Measurements from ENCODE around the gene NEK6. TPM values are rescaled to one million over a fixed set of nuclear protein-coding genes. Genes with fewer than 3 reads are reported as not detected.

Gene NEK6
- total RNA-seq, 1 donor from 2014 or later, result 65.6 TPM

GRCh38 chr9:124312290-124313265 lies 54.8 kb downstream of the NEK6 start:
- DNase-seq (ENCODE audit: low read depth), result no peak

DNA sequence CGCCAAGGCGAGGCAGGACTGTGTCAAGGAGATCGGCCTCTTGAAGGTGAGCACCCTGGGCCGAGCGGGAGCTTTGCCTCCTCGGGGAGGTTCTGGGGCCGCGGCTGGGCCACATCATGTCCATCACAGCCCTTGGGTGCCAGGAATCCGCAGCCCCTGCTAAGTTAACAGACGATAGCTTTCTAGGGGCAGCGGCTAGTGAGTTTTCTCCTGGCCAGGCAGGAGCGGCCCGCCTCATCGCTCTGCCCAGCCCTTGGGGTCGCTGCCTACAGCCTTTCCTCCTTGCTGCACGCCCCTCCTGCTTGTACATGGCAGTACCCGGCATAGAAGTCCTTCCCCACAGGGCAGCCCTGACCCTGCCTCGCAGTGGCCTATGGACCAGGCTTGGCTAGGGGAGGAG lies 56.2 kb downstream of the NEK6 start:
- DNase-seq (ENCODE audit: low read depth), result no peak

DNA sequence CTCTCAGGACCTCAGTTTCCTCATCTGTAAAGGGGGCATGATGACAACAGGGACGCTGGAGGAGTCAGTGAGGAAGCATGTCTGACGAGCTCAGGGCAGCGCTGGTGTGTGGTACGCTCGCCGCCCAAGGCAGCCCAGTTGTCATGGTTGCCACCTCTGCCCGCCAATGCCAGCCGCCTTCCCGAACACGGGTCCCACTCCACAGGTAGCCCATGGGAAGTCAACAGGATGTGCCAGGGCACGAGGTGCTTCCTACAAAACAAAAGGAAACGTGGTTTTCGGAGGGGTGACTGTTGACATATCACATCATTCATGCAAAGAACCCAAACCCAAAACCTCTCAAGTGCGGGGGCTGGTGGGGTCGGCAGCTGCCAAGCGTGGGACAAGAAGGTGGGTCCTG lies 58.1 kb downstream of the NEK6 start:
- DNase-seq (ENCODE audit: low read depth), result no peak

DNA sequence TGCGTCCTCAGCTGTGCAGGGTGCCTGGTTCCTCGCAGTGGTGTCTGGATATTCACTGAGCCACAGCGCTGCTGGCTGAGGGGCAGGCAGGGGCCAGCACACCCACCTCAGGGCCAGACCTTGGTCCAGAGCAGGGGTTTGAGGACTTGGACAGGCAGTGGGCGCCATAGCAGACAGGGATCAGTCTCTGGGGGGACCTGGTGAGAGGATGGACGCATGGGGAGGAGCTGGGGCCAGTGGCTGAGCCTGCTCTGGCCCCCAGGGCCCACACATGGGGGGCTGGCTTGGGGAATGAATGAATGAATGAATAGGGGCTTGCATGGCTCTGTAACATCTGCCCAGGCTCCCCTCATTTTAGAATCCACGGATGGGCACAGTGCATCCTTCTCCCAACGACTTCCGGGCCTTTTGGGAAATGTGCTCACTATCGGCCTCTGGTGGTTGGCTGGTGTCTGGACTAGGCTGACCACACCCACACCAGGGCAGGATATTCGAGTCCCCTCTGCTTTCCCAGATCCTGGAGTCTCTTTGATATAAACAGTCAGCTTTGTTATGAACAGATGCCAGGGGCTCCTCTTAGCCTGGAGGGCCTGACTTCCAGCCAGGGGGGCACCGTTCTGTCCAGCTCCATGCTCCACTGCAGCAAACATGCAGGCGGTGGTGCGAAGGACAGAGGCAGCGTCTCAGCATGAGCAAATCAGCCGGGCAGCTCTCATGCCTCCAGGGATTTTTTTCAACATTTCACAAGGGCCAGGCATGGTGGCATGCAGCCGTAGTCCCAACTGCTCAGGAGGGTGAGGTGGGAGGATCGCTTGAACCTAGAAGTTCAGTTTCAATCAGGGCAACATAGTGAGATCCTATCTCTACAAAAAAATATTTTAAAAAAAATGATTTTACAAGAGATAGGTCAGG lies 62.6 kb downstream of the NEK6 start:
- peak; percentile 79 for DNase-seq (ENCODE audit: low read depth)

GRCh38 chr9:124321416-124321815 lies 63.7 kb downstream of the NEK6 start:
- DNase-seq (ENCODE audit: low read depth), result no peak

- no peak for DNase-seq (ENCODE audit: low read depth)
These were observed 64.2 kb downstream of the NEK6 start for GRCh38 chr9:124321935-124322334.

DNA sequence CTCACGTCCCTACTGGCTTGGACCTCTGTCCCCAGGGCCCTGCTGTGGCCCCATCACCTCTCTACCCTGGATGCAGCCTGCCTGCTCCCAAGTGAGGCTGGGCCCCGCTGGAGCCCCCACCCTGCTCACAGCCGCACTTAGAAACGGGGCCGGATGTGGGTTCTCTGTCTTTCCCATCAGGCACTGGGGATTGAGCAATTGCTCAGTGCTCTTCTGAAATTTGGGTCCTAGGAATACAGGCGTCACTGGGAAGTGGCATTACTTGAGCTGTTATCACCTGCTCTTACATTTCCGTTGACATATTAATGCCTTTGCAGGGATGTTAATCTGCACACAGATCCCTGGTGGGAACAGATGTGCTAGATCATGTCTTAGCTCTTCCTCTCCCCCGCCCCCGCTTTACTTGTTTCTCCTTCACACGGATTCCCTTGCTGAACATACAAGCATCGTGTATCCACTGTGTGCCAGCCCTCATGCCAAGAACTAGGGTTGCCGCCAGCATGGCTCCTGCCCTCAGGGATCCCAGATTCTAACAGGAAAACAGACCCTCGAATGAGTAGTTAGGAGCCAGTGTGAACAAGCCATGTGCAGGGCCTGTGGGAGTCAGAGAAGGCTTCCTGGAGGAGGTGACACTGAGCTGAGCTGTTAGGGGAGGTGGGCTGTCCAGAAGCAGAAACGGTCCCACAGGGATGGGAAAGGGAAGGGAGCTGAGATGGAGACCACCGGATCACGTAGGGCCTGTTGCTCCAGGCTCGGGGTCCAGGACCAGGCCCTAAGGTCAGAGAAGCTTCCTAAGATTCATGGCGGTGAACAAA lies 65.1 kb downstream of the NEK6 start:
- no peak for DNase-seq (ENCODE audit: low read depth)

- no peak for DNase-seq (ENCODE audit: low read depth)
These were observed 66.2 kb downstream of the NEK6 start for GRCh38 chr9:124323904-124324303.

DNA sequence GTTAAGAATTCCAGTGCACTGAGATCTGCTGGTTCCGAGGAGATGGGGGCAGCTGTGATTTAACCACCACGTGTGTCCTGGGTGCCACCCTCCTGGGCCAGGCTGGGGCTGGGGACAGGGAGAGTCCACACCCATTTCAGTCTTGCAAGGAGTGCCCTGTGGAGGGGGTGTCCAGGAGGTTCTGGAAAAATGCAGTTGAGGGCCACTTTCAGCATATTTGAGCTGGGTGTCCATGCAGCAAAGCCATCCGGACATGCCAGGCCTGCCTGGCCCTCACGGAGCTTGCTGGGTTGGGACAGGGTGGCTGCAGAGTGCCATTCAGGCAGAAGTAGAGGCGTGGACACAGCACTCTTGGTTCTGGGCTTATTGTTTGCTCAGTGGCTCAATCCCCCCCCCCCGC lies 68.1 kb downstream of the NEK6 start:
- no peak for DNase-seq (ENCODE audit: low read depth)

DNA sequence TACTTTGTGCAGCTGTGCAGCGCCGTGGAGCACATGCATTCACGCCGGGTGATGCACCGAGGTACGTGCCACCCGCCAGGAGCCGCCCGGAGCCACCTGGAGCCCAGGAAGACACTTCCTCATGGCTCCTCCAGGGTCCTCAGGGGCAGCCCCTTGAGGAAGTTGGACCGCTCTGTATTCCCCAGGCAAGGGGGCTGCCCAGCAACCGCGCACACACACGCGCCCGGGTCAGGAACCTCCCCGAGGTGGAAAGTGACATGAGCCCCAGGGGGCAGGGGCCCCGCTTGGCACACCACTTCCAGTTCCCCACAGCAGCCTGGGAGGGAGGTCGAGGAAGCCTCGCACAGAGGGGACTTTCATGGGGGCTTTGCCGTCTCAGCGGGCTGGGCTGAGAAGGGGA lies 68.6 kb downstream of the NEK6 start:
- no peak for DNase-seq (ENCODE audit: low read depth)

GRCh38 chr9:124327491-124327890 lies 69.7 kb downstream of the NEK6 start:
- DNase-seq (ENCODE audit: low read depth), result peak; percentile 51

- no peak for DNase-seq (ENCODE audit: low read depth)
These were observed 70.5 kb downstream of the NEK6 start for GRCh38 chr9:124328285-124328684.

DNA sequence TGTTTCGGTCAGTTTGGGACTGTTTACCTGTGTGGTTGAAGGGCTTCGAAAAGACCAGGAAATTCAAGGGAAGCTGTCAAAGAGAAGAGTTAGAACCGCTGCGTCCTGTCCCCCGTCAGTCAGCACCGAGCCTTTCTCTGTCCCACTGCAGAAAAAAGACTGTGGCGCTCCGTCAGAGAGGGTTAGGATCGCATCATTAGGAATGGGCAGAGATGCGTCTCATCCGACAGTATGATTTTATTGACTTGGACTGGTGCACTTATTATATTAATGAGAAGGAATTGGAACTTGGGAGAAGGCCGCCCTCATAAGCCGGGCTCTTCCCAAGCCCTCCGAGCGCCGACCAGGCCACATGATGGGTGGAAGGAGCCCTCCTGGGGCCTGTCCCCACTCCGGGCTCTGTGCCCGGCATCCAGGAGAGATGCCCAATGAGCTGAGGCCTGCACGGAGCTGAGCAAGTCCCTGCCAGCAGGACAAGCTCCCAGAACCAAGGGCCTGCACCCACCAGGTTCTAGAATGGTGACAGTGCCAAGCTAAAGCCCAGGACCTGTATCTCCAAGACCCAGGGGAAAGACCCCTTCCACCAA lies 71.5 kb downstream of the NEK6 start:
- no peak for DNase-seq (ENCODE audit: low read depth)

DNA sequence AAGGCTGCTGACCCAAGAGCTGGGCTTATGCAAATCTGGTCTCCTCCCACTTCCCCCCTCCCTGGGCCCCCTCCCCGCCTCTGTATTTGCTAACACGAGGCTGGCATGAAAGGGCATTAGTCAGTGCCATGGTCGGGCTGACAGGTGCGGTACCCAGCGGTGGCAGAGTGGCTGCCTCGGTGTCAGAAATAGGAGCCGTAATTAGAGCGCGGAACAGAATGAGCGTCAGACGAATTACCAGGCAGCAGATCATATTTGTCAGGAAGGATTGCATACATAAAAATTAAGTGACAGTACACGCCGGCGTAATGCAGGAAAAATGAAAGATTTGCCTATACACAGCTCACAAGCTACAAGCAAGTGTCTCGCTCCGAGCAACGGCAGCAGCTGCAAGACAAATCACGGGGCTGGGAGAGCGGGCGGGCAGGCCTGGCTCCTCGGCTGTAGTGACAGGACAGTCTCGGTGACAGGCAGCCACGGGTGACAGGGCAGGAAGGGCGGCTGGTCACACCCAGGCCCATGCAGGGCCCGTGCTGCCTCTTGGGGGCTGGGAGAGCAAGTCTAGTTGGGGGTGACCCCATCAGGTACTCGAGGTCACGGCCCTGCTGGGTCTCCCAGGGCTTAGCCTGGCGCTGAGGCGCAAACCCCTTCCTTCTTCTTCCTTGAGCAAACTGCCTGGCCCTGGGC lies 72.4 kb downstream of the NEK6 start:
- DNase-seq (ENCODE audit: low read depth), result peak; percentile 64

DNA sequence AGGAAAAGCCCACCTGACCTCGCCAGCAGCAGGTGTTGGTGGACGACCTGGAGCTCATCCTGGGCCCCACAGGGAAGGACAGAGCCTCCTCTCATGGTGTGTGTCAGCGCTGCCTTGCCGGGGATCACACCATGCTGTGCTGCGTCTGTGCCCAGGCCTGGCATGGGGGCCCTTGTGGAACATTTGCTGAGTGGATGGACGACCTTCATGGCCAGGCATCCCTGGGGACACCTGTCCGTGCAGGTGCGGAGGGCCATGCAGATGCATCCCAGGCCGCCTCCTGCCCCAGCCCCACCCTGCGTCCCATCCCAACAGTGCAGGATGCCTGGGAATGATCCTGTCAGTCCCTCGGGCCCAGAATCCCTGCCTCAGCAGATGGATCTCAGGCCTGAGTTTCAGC lies 73.8 kb downstream of the NEK6 start:
- no peak for DNase-seq (ENCODE audit: low read depth)

- DNase-seq (ENCODE audit: low read depth), result peak; percentile 91
These were observed 74.8 kb downstream of the NEK6 start for GRCh38 chr9:124332361-124333202.

DNA sequence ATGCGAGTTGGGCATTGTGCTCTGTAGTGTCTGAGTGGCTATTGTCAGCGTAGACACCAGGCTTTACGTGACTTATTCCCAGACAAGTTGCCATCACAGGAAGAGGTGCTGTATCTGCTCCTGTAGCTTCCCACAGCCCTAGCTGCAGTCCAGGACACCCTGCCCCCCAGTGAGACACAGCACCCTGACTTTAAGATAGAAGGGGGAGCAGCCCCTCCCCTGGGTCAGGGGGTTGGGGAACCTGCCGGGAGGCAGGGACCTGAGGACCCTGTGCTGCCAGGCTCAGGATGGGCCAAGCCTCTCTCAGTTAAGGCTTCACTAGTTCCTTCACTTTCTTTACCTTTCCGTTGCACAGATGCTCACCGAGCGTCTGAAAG lies 75.4 kb downstream of the NEK6 start:
- DNase-seq (ENCODE audit: low read depth), result no peak

- no peak for DNase-seq (ENCODE audit: low read depth)
These were observed 77.0 kb downstream of the NEK6 start for GRCh38 chr9:124334568-124335319.

DNA sequence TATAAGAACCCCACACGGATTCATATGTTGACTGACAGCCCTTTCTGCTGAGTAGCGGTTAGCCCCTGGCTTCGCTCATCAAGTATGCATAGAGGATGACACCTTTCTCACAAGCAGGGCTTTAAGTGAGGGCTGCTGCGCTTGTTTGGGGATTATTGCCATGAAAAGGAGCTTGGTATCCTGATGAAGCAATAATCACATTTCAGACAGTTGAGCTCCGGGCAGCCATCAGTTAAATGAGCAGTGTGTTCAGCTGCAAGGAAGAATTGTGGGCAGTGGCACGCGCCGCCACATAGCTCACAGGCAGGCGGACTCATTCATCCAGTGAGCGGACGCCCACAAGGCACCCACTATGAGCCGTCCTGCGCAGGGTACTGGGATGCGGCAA lies 77.6 kb downstream of the NEK6 start:
- no peak for DNase-seq (ENCODE audit: low read depth)

Measured in myocyte (in vitro differentiated cells).